Naive B cell (primary cell): ENCODE data around the gene LDAH. TPM values are rescaled to one million over a fixed set of nuclear protein-coding genes. Genes with fewer than 3 reads are reported as not detected.
A peak's percentile ranks its signal among the peaks of the same experiment; 100 is the strongest.

Experiments
- ATAC-seq, 2 donors: fragments of 150-1000 bp; cut with Tn5 transposase; 2 replicates each; pipeline ENCODE4 v1.10.0; 2021; ENCODE audit warnings: low read depth in 2 of 2, mild to moderate bottlenecking in 2 of 2, moderate library complexity in 2 of 2
- DNase-seq: peaks from one replicate; pipeline ENCODE4 v3.0.0; 2022
- H3K27ac Mint-ChIP-seq, 6 donors: one replicate each; pipeline ENCODE4 v1.8.0; 2020 to 2022; ENCODE audit warnings: mild to moderate bottlenecking in 6 of 6, mixed read lengths in 6 of 6, moderate library complexity in 5 of 6, inconsistent platforms in 2 of 6
- H3K27me3 Mint-ChIP-seq, 3 donors: one replicate each; pipeline ENCODE4 v1.8.0; 2021 to 2022; ENCODE audit warnings: mixed read lengths in 3 of 3, mild to moderate bottlenecking in 1 of 3
- H3K36me3 Mint-ChIP-seq, 2 donors: one replicate each; pipeline ENCODE4 v1.8.0; 2020 to 2022; ENCODE audit warnings: mixed read lengths in 2 of 2, inconsistent platforms in 1 of 2, mild to moderate bottlenecking in 1 of 2
- H3K4me1 Mint-ChIP-seq, 3 donors: one replicate each; pipeline ENCODE4 v1.8.0; 2020 to 2022; ENCODE audit warnings: mixed read lengths in 3 of 3, inconsistent platforms in 1 of 3, mild to moderate bottlenecking in 1 of 3, moderate library complexity in 1 of 3
- H3K4me3 Mint-ChIP-seq, 8 donors: one replicate each; pipeline ENCODE4 v1.8.0; 2020 to 2022; ENCODE audit warnings: mild to moderate bottlenecking in 8 of 8, mixed read lengths in 8 of 8, moderate library complexity in 8 of 8, inconsistent platforms in 2 of 8
- H3K9me3 Mint-ChIP-seq, 7 donors: one replicate each; pipeline ENCODE4 v1.8.0; 2020 to 2022; ENCODE audit warnings: mixed read lengths in 7 of 7, mild to moderate bottlenecking in 5 of 7, inconsistent platforms in 2 of 7, moderate library complexity in 1 of 7
- polyA plus RNA-seq, 6 donors: library from polyadenylated mRNA; unstranded; fragments of 300-500 nt; fragmentation: Illumina TruSeq; gene quantifications; one replicate each; pipeline ENCODE4 v1.2.3, GENCODE V29; 2021; ENCODE audit warnings: low read depth in 6 of 6

LDAH gene
- polyA plus RNA-seq, 6 donors from 2014 or later, result 7.2 to 12.8 (median 9.9) TPM

DNA sequence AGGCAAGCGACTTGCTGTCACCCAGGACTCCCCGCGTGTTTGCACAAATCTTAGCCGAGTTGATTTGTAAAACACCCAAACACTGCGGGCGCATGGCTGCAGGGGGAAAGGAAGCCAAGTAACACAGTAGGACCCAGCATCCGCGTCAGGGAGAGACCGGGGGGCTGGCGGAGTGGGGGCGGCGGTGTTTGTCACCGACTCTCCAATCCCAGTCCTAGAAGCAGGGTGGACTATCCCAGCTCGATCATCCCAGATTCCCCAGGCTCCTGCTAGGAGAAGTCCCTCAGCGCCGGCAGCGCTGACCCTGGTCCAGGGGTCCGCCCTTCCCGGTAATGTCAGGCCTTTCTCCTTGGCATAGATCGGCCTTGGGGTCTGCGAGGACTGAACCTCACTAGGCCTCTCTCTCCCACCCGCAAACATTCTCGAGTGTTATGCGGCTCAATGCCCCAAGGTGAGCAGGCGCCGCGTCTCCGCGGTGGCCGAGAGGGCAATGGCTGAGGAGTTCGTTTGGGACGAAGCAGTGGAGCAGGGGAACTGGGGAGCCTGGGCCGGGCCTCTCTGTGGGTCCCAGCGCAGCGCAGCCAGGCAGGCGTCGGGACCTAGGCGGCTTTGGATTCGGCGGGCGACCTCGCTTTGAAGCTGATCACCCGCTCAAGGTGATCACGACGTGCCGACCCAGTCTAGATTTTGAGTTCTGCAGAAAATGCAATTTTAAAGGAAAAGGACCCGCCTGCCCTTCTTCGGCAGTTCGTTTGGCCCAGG lies 157.5 kb downstream of the LDAH start:
- Mint-ChIP-seq H3K4me1 (peaks cover 26 to 56% (median 29%) of the 10 kb centered on the region in 3 donors), H3K36me3 (no peaks in the 10 kb centered on the region), H3K27ac (peak overlapping the region; percentile 60 to 92 (median 84)), H3K4me3 (peak overlapping the region; percentile 74 to 94 (median 91)), H3K27me3 (peaks cover 53 to 82% (median 68%) of the 10 kb centered on the region in 3 donors), H3K9me3 (no peaks in the 10 kb centered on the region)
- no peak for ATAC-seq
- DNase-seq, result no peak

DNA sequence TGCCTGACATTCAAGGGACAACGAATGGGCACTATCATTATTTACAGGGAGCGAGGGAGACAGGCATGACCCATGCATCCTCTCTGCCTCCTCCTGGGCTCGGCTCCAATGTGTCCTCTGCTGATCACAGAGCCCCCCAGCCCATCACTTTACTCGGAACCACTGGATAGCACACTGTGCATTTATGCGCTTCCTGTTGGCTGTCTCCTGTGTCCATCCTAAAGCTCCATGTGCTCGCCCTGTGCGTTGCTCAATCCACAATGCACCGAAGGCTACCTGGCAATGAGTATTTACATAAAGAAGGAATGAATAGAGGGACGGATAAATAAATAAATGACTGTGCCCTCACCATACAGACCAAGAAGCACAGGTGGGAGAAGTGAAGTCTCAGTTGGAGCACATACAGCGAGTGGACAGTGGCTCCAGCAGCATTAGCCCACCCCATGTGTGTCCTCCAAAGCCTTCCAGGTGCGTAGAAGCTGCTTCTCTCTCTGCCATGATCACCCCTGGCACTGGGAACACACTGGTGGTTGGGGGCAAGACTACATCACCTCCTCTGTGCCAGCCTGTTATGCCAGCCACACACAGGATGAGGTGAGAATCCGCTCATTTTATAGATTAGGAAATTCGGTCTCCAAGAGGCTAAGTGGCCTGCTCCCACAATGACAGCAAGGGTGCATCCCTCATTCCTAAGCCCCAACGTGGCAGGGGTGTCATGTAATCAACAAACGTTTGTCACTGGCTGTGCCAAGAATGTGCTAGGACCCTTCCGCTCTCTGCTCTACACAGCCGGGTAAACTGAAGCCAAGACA lies 158.3 kb downstream of the LDAH start:
- peak overlapping the region; percentile 11 to 94 (median 84) for H3K4me3 Mint-ChIP-seq
- H3K4me1 Mint-ChIP-seq, result peaks cover 22 to 48% (median 27%) of the 10 kb centered on the region in 3 donors
- H3K27ac Mint-ChIP-seq, result peak overlapping the region in 5 of 6 donors; percentile 47 to 87 (median 78)
- H3K36me3 Mint-ChIP-seq, result no peaks in the 10 kb centered on the region
- ATAC-seq (no peak), DNase-seq (no peak)
- H3K27me3 Mint-ChIP-seq, result peaks cover 57 to 75% (median 73%) of the 10 kb centered on the region in 3 donors
- H3K9me3 Mint-ChIP-seq, result no peaks in the 10 kb centered on the region

GRCh38 chr2:20664071-20664390 lies 158.9 kb downstream of the LDAH start:
- H3K36me3 Mint-ChIP-seq, result no peaks in the 10 kb centered on the region
- H3K4me3 Mint-ChIP-seq, result peak overlapping the region in 3 of 8 donors; percentile 2 to 67 (median 64)
- no peak for DNase-seq
- no peak for ATAC-seq
- no peak overlapping the region for H3K27ac Mint-ChIP-seq
- peaks cover 56 to 77% (median 74%) of the 10 kb centered on the region in 3 donors for H3K27me3 Mint-ChIP-seq
- no peaks in the 10 kb centered on the region for H3K9me3 Mint-ChIP-seq
- peaks cover 16 to 42% (median 24%) of the 10 kb centered on the region in 3 donors for H3K4me1 Mint-ChIP-seq

- Mint-ChIP-seq H3K27ac (no peak overlapping the region), H3K9me3 (no peaks in the 10 kb centered on the region), H3K36me3 (no peaks in the 10 kb centered on the region), H3K4me3 (peak overlapping the region in 3 of 8 donors; percentile 5 to 67 (median 64)), H3K4me1 (peaks cover 16 to 38% (median 24%) of the 10 kb centered on the region in 3 donors), H3K27me3 (peaks cover 57 to 80% (median 73%) of the 10 kb centered on the region in 3 donors)
- ATAC-seq, result no peak
- no peak for DNase-seq
Measured at GRCh38 chr2:20663196-20664070, 159.5 kb downstream of the LDAH start.

- DNase-seq (no peak), ATAC-seq (no peak)
- H3K27ac Mint-ChIP-seq, result peak overlapping the region in 1 of 6 donors; percentile 44
- H3K9me3 Mint-ChIP-seq, result no peaks in the 10 kb centered on the region
- H3K4me3 Mint-ChIP-seq, result no peak overlapping the region
- peaks cover 57 to 81% (median 68%) of the 10 kb centered on the region in 3 donors for H3K27me3 Mint-ChIP-seq
- H3K36me3 Mint-ChIP-seq, result no peaks in the 10 kb centered on the region
- H3K4me1 Mint-ChIP-seq, result peaks cover 10 to 30% (median 17%) of the 10 kb centered on the region in 3 donors
Measured at GRCh38 chr2:20662308-20662937, 160.5 kb downstream of the LDAH start.

- H3K27ac Mint-ChIP-seq, result no peak overlapping the region
- H3K4me1 Mint-ChIP-seq, result peaks cover 10 to 30% (median 17%) of the 10 kb centered on the region in 3 donors
- no peak overlapping the region for H3K4me3 Mint-ChIP-seq
- peaks cover 62 to 89% (median 74%) of the 10 kb centered on the region in 3 donors for H3K27me3 Mint-ChIP-seq
- no peaks in the 10 kb centered on the region for H3K36me3 Mint-ChIP-seq
- peak; percentile 67 for DNase-seq
- no peaks in the 10 kb centered on the region for H3K9me3 Mint-ChIP-seq
- peak; percentile 44 to 59 for ATAC-seq
Measured at GRCh38 chr2:20661421-20662307, 161.2 kb downstream of the LDAH start.

DNA sequence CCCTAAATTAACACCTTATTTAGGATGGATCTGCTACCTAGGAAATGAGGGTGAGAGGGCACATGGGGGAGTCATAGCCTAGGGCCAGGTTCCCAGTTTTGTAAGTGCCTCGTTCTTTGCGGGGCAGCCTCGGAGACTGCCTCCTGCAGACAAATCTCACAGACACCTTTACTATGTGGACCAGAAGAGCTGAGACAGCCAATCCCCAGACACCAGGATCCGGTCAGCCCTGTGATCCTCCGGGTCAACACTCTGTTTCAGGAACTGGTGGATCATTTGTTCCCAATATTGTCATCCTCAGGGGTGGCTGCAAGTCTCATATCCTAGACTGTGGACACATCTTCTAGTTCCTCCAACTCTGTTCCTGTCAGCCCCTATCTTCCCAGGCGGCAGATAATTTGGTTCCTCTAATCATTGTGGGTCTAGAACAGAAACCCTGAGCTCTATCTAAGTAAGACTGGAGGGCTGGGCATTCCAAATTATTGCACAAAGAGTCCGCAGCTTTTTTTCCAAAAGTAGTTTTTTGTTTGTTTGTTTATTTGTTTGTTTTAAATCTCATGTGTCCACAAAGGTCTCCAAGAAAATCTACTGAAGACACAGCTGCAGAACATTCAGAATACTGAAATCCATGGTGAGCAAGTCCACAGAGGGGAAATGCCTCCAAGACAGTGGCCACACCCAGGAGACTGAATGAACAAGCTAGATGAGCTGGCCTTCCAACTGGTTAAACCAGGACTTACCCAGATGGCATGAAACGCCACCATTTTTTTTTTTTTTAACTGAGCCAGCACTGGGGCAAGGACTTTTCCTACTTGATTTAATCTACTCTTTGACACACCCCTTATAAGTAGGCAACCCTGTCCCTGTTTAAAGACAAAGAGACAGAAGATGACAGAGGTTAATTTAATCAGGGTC lies 162.1 kb downstream of the LDAH start:
- DNase-seq, result no peak
- no peak overlapping the region for H3K27ac Mint-ChIP-seq
- no peaks in the 10 kb centered on the region for H3K9me3 Mint-ChIP-seq
- H3K4me1 Mint-ChIP-seq, result peaks cover 7 to 23% (median 13%) of the 10 kb centered on the region in 3 donors
- ATAC-seq, result no peak
- H3K27me3 Mint-ChIP-seq, result peaks cover 57 to 90% (median 69%) of the 10 kb centered on the region in 3 donors
- no peaks in the 10 kb centered on the region for H3K36me3 Mint-ChIP-seq
- H3K4me3 Mint-ChIP-seq, result no peak overlapping the region

GRCh38 chr2:20657522-20658235 lies 165.2 kb downstream of the LDAH start:
- DNase-seq (no peak), ATAC-seq (no peak)
- Mint-ChIP-seq H3K9me3 (no peaks in the 10 kb centered on the region), H3K27me3 (peaks cover 47 to 89% (median 54%) of the 10 kb centered on the region in 3 donors), H3K4me3 (no peak overlapping the region), H3K4me1 (peaks cover 0 to 5% (median 4%) of the 10 kb centered on the region in 3 donors), H3K27ac (no peak overlapping the region), H3K36me3 (peaks cover 0 to 4% of the 10 kb centered on the region in 2 donors)

GRCh38 chr2:20656561-20656960 lies 166.3 kb downstream of the LDAH start:
- H3K9me3 Mint-ChIP-seq, result no peaks in the 10 kb centered on the region
- no peak for DNase-seq
- H3K4me1 Mint-ChIP-seq, result peaks cover 4 to 7% (median 5%) of the 10 kb centered on the region in 3 donors
- peaks cover 43 to 82% (median 46%) of the 10 kb centered on the region in 3 donors for H3K27me3 Mint-ChIP-seq
- no peak overlapping the region for H3K4me3 Mint-ChIP-seq
- peaks cover 0 to 7% of the 10 kb centered on the region in 2 donors for H3K36me3 Mint-ChIP-seq
- ATAC-seq, result no peak
- no peak overlapping the region for H3K27ac Mint-ChIP-seq

GRCh38 chr2:20654535-20654813 lies 168.4 kb downstream of the LDAH start:
- H3K27ac Mint-ChIP-seq, result no peak overlapping the region
- no peaks in the 10 kb centered on the region for H3K9me3 Mint-ChIP-seq
- peaks cover 15 to 23% (median 17%) of the 10 kb centered on the region in 3 donors for H3K4me1 Mint-ChIP-seq
- DNase-seq (no peak), ATAC-seq (no peak)
- H3K4me3 Mint-ChIP-seq, result no peak overlapping the region
- H3K36me3 Mint-ChIP-seq, result peaks cover 0 to 7% of the 10 kb centered on the region in 2 donors
- H3K27me3 Mint-ChIP-seq, result peaks cover 29 to 61% (median 29%) of the 10 kb centered on the region in 3 donors
